Measurements from ENCODE around the gene PRTG. TPM values are rescaled to one million over a fixed set of nuclear protein-coding genes. Genes with fewer than 3 reads are reported as not detected.

Gene PRTG
- total and polyA plus RNA-seq, 4 donors, result 0.05 to 2.4 (median 0.25) TPM

DNA sequence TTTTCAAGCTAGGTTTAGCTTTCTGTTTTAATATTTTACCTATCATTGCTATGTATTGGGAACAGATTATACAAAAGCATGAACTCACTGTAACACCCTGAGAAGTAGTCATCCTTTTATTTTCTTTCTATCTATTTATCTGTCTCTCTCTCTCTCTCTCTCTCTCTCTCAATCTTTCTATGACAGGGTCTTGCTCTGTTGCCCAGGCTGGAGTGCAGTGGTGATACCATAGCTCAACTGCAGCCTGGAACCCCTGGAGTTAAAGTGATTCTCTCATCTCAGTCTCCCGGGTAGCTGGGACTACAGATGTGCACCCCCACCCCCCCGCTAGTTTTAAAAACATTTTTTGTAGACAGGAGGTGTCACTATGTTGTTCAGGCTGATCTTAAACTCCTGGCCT, 28.9 kb downstream of the PRTG start (continued):
- TF ChIP-seq RAD21 (IDR thresholded peaks at IDR 0.05), result no peak
- no peak for TF ChIP-seq NR2F2 (IDR thresholded peaks at IDR 0.05)
- no peak for TF ChIP-seq HNF4G (IDR thresholded peaks at IDR 0.05)
- no peak for TF ChIP-seq FOXA2 (IDR thresholded peaks at IDR 0.05)

DNA sequence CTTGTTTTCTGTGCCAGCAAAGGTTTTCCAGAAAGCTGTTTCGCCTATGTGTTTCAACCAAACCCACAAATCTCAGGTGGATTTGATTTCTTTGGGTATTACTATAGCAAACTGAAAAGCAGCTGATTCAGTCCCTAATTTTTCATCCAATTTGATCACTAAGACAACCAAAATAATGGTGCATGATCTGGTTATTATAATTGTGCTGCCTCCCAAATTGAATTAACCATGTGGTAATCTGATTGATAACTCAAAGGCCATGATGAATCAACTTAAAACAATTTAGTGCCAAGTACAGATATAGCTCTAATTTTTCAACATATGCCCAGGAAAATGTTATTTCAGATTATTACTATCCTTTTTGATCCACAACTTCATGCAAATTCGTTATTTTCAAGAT, 30.6 kb downstream of the PRTG start:
- DNase-seq (ENCODE audit: low spot score), result no peak
- WGBS, result 88% methylated on average over 2 of the region's 2 CpGs
- no peaks in the 10 kb centered on the region for H3K4me1 ChIP-seq (ENCODE audit: control insufficient read depth in 4 of 4, insufficient read depth in 4 of 4, low read length in 3 of 4)
- H3K9ac ChIP-seq (ENCODE audit: low read depth in 1 of 2, low read length in 2 of 2), result no peak overlapping the region
- H3K27me3 ChIP-seq (ENCODE audit: control insufficient read depth in 4 of 4, insufficient read depth in 4 of 4, low read length in 3 of 4), result peaks cover 0 to 3% (median 0%) of the 10 kb centered on the region in 4 donors
- TF ChIP-seq SP1 (IDR thresholded peaks at IDR 0.05) (no peak), EGR1 (IDR thresholded peaks at IDR 0.05; ENCODE audit: low read depth in 2 of 2) (no peak), RXRA (IDR thresholded peaks at IDR 0.05) (no peak), FOXA2 (IDR thresholded peaks at IDR 0.05) (no peak), YY1 (IDR thresholded peaks at IDR 0.05) (no peak), GABPA (IDR thresholded peaks at IDR 0.05 in 1 of 2, conservative IDR thresholded peaks at IDR 0.05 in 1 of 2) (no peak), TAF1 (conservative IDR thresholded peaks at IDR 0.05) (no peak), FOXA1 (IDR thresholded peaks at IDR 0.05) (no peak), HNF4A (conservative IDR thresholded peaks at IDR 0.05) (no peak), RAD21 (IDR thresholded peaks at IDR 0.05) (no peak), JUND (IDR thresholded peaks at IDR 0.05) (no peak), NR2F2 (IDR thresholded peaks at IDR 0.05) (no peak), HNF4G (IDR thresholded peaks at IDR 0.05) (no peak)
- TF ChIP-seq, protein P1, sequence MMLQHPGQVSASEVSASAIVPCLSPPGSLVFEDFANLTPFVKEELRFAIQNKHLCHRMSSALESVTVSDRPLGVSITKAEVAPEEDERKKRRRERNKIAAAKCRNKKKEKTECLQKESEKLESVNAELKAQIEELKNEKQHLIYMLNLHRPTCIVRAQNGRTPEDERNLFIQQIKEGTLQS (IDR thresholded peaks at IDR 0.05), result no peak
- TF ChIP-seq, protein P2, sequence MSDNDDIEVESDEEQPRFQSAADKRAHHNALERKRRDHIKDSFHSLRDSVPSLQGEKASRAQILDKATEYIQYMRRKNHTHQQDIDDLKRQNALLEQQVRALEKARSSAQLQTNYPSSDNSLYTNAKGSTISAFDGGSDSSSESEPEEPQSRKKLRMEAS (IDR thresholded peaks at IDR 0.05), result no peak
- TF ChIP-seq, protein P3, sequence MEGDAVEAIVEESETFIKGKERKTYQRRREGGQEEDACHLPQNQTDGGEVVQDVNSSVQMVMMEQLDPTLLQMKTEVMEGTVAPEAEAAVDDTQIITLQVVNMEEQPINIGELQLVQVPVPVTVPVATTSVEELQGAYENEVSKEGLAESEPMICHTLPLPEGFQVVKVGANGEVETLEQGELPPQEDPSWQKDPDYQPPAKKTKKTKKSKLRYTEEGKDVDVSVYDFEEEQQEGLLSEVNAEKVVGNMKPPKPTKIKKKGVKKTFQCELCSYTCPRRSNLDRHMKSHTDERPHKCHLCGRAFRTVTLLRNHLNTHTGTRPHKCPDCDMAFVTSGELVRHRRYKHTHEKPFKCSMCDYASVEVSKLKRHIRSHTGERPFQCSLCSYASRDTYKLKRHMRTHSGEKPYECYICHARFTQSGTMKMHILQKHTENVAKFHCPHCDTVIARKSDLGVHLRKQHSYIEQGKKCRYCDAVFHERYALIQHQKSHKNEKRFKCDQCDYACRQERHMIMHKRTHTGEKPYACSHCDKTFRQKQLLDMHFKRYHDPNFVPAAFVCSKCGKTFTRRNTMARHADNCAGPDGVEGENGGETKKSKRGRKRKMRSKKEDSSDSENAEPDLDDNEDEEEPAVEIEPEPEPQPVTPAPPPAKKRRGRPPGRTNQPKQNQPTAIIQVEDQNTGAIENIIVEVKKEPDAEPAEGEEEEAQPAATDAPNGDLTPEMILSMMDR (IDR thresholded peaks at IDR 0.05; ENCODE audit: low read depth, low read length, missing input control), result no peak
- TF ChIP-seq, protein P4, sequence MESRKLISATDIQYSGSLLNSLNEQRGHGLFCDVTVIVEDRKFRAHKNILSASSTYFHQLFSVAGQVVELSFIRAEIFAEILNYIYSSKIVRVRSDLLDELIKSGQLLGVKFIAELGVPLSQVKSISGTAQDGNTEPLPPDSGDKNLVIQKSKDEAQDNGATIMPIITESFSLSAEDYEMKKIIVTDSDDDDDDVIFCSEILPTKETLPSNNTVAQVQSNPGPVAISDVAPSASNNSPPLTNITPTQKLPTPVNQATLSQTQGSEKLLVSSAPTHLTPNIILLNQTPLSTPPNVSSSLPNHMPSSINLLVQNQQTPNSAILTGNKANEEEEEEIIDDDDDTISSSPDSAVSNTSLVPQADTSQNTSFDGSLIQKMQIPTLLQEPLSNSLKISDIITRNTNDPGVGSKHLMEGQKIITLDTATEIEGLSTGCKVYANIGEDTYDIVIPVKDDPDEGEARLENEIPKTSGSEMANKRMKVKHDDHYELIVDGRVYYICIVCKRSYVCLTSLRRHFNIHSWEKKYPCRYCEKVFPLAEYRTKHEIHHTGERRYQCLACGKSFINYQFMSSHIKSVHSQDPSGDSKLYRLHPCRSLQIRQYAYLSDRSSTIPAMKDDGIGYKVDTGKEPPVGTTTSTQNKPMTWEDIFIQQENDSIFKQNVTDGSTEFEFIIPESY (IDR thresholded peaks at IDR 0.05), result no peak
- TF ChIP-seq, protein P5, sequence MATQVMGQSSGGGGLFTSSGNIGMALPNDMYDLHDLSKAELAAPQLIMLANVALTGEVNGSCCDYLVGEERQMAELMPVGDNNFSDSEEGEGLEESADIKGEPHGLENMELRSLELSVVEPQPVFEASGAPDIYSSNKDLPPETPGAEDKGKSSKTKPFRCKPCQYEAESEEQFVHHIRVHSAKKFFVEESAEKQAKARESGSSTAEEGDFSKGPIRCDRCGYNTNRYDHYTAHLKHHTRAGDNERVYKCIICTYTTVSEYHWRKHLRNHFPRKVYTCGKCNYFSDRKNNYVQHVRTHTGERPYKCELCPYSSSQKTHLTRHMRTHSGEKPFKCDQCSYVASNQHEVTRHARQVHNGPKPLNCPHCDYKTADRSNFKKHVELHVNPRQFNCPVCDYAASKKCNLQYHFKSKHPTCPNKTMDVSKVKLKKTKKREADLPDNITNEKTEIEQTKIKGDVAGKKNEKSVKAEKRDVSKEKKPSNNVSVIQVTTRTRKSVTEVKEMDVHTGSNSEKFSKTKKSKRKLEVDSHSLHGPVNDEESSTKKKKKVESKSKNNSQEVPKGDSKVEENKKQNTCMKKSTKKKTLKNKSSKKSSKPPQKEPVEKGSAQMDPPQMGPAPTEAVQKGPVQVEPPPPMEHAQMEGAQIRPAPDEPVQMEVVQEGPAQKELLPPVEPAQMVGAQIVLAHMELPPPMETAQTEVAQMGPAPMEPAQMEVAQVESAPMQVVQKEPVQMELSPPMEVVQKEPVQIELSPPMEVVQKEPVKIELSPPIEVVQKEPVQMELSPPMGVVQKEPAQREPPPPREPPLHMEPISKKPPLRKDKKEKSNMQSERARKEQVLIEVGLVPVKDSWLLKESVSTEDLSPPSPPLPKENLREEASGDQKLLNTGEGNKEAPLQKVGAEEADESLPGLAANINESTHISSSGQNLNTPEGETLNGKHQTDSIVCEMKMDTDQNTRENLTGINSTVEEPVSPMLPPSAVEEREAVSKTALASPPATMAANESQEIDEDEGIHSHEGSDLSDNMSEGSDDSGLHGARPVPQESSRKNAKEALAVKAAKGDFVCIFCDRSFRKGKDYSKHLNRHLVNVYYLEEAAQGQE (IDR thresholded peaks at IDR 0.05), result no peak
- no peaks in the 10 kb centered on the region for H3K36me3 ChIP-seq (ENCODE audit: control insufficient read depth in 4 of 4, insufficient read depth in 3 of 4, low read depth in 1 of 4, low read length in 3 of 4)
- no peaks in the 10 kb centered on the region for H3K9me3 ChIP-seq (ENCODE audit: control insufficient read depth in 4 of 4, low read length in 3 of 4)
- no peak overlapping the region for H3K27ac ChIP-seq (ENCODE audit: low read depth in 1 of 2, low read length in 2 of 2)
- H3K4me3 ChIP-seq (ENCODE audit: low read depth in 1 of 3, low read length in 3 of 3), result no peak overlapping the region
